Body of pancreas (tissue), 4 donors: ENCODE data around the gene MRRF. TPM values are rescaled to one million over a fixed set of nuclear protein-coding genes. Genes with fewer than 3 reads are reported as not detected.

Experiments used
- ATAC-seq: fragments of 150-250 bp; one replicate; pipeline ENCODE4 v1.9.1; 2016
- DNase-seq, 4 donors: peaks; one replicate each; pipeline ENCODE4 v3.0.0-alpha.2; 2019
- H3K27ac ChIP-seq, 4 donors: fragments of 200-600 bp; sonication (generic); 1 replicate in 3 of 4; 2 replicates in 1 of 4; pipeline versions ENCODE4 v1.5.1 to v1.6.1; 2016 to 2019; ENCODE audit warnings: mild to moderate bottlenecking in 1 of 4, mixed read lengths in 1 of 4, moderate library complexity in 1 of 4
- H3K27me3 ChIP-seq, 2 donors: fragments of 200-600 bp; sonication (generic); one replicate each; pipeline ENCODE4 v1.6.0; 2016; ENCODE audit warnings: mild to moderate bottlenecking in 1 of 2
- H3K36me3 ChIP-seq, 2 donors: fragments of 200-600 bp; sonication (generic); replicated peaks in 1 of 2; 2 replicates each; pipeline ENCODE4 v1.5.1; 2016; ENCODE audit warnings: low read depth in 2 of 2; ENCODE audit not compliant: insufficient read depth in 1 of 2
- H3K4me1 ChIP-seq: fragments of 200-600 bp; sonication (generic); one replicate; pipeline ENCODE4 v1.6.0; 2016
- H3K4me3 ChIP-seq, 2 donors: fragments of 200-600 bp; sonication (generic); 1 replicate in 1 of 2; 2 replicates in 1 of 2; pipeline ENCODE4 v1.5.1; 2016 to 2019
- H3K9me3 ChIP-seq, 3 donors: fragments of 200-600 bp; sonication (generic); 1 replicate in 2 of 3; 2 replicates in 1 of 3; pipeline ENCODE4 v1.5.1; 2016
- CTCF ChIP-seq, 7 experiments: fragments of 450-650 bp in 4 of 7; fragments of 200-600 bp in 3 of 7; sonication (generic) in 3 of 7; IDR thresholded peaks; one replicate each; pipeline ENCODE4 v1.5.1; 2016 to 2019; ENCODE audit warnings: antibody characterized with exemption in 7 of 7
- POLR2A ChIP-seq, 3 donors: fragments of 450-650 bp; IDR thresholded peaks; one replicate each; pipeline ENCODE4 v1.6.1; 2016; ENCODE audit warnings: antibody characterized with exemption in 3 of 3, mild to moderate bottlenecking in 2 of 3
- WGBS, 2 donors: methylation state at CpG; one replicate each; pipeline ENCODE4 v1.1.5; 2017; 5-methylcytosine and 5-hydroxymethylcytosine counted together
- intact Hi-C: fragments of 100-400 bp; cut with DNase I; formaldehyde crosslinking; loops from one replicate; pipeline ENCODE4 v1.15.1; 2023
- total RNA-seq, 2 donors: library from RNA; depleted of rRNA; stranded (reverse); fragments of >200 nt; gene quantifications; one replicate each; pipeline ENCODE4 v1.1.0, GENCODE V29; 2016

The MRRF gene
- total RNA-seq, 2 donors from 2014 or later, result 11.9 to 13.5 TPM

- Histone ChIP-seq H3K9me3 (no peaks in the 10 kb centered on the region), H3K27ac (no peak overlapping the region), H3K4me1 (no peaks in the 10 kb centered on the region), H3K27me3 (no peaks in the 10 kb centered on the region), H3K4me3 (no peak overlapping the region), H3K36me3 (peaks cover under 1 to 5% of the 10 kb centered on the region in 2 donors)
- ATAC-seq, result no peak
- TF ChIP-seq CTCF (IDR thresholded peaks at IDR 0.05), result no peak
- TF ChIP-seq POLR2A (IDR thresholded peaks at IDR 0.05), result no peak
- DNase-seq, result peak in 1 of 4 donors; percentile 8
- WGBS, 2 donors, result 85 to 92% methylated on average over 1 of the region's 1 CpG
- intact Hi-C loops, result loop anchor here (10.0 kb wide), 1 partner anchor 53 kb away; no protein-coding TSS in a partner anchor
These were observed 43.2 kb downstream of the MRRF start for GRCh38 chr9:122307925-122308324.

GRCh38 chr9:122309861-122310260 is 45.2 kb downstream of the MRRF start:
- Histone ChIP-seq H3K9me3 (no peaks in the 10 kb centered on the region), H3K4me1 (no peaks in the 10 kb centered on the region), H3K4me3 (no peak overlapping the region), H3K27ac (no peak overlapping the region), H3K36me3 (peaks cover 9 to 12% of the 10 kb centered on the region in 2 donors), H3K27me3 (no peaks in the 10 kb centered on the region)
- intact Hi-C loops, result loop anchor here (10.0 kb wide), 1 partner anchor 55 kb away; no protein-coding TSS in a partner anchor
- DNase-seq (no peak), ATAC-seq (no peak)
- TF ChIP-seq CTCF (IDR thresholded peaks at IDR 0.05) (no peak), POLR2A (IDR thresholded peaks at IDR 0.05) (no peak)
- 85 to 86% methylated on average over 2 of the region's 2 CpGs for WGBS, 2 donors

GRCh38 chr9:122314165-122314564 is 49.5 kb downstream of the MRRF start:
- no peaks in the 10 kb centered on the region for H3K9me3 ChIP-seq
- no peaks in the 10 kb centered on the region for H3K4me1 ChIP-seq
- no peak overlapping the region for H3K4me3 ChIP-seq
- DNase-seq (no peak), ATAC-seq (no peak)
- TF ChIP-seq POLR2A (IDR thresholded peaks at IDR 0.05) (no peak), CTCF (IDR thresholded peaks at IDR 0.05) (no peak)
- no peak overlapping the region for H3K27ac ChIP-seq
- no peaks in the 10 kb centered on the region for H3K27me3 ChIP-seq
- intact Hi-C loops, result no loop called here
- peaks cover 9 to 12% of the 10 kb centered on the region in 2 donors for H3K36me3 ChIP-seq

GRCh38 chr9:122315534-122315933 is 50.9 kb downstream of the MRRF start:
- intact Hi-C loops, result no loop called here
- no peak for DNase-seq

More at GRCh38 chr9:122315534-122315933, 50.9 kb downstream of the MRRF start:
- Histone ChIP-seq H3K4me3 (no peak overlapping the region), H3K36me3 (peaks cover 9 to 12% of the 10 kb centered on the region in 2 donors), H3K4me1 (no peaks in the 10 kb centered on the region), H3K9me3 (no peaks in the 10 kb centered on the region), H3K27ac (no peak overlapping the region), H3K27me3 (no peaks in the 10 kb centered on the region)
- no peak for TF ChIP-seq CTCF (IDR thresholded peaks at IDR 0.05)
- TF ChIP-seq POLR2A (IDR thresholded peaks at IDR 0.05), result no peak
- no peak for ATAC-seq
- 83 to 84% methylated on average over 2 of the region's 2 CpGs for WGBS, 2 donors
